ENCODE data around the gene SEC14L5.
A peak's percentile ranks its signal among the peaks of the same experiment; 100 is the strongest.
"Not testable (repeated sequence)": the region's sequence is repeated elsewhere in the genome, so short reads cannot be mapped to it uniquely, and the experiment has no call there.

Gene SEC14L5

DNA sequence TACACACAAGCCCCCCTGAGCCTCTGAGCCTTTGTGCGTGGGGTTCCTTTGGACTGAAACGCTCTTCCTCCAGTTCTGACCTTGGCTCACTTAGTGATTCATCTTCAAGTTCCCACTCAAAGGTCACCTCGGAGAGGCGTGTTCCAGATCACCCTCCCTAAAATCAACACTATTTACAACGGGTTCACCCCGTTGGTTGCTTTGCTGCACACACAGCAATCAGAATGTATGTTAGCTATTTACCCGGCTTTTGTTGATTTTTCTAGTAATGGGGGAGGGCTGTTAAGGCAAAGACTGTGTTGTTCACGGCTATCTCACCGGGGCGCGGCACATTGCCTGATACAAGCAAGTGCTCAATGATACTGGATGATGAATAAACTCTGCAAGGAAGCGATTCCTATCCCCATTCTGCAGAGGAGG is 74.6 kb downstream of the SEC14L5 start:
- no peak for TF ChIP-seq ZNF274 (IDR thresholded peaks at IDR 0.05; ENCODE audit: low read depth, low read length)

DNA sequence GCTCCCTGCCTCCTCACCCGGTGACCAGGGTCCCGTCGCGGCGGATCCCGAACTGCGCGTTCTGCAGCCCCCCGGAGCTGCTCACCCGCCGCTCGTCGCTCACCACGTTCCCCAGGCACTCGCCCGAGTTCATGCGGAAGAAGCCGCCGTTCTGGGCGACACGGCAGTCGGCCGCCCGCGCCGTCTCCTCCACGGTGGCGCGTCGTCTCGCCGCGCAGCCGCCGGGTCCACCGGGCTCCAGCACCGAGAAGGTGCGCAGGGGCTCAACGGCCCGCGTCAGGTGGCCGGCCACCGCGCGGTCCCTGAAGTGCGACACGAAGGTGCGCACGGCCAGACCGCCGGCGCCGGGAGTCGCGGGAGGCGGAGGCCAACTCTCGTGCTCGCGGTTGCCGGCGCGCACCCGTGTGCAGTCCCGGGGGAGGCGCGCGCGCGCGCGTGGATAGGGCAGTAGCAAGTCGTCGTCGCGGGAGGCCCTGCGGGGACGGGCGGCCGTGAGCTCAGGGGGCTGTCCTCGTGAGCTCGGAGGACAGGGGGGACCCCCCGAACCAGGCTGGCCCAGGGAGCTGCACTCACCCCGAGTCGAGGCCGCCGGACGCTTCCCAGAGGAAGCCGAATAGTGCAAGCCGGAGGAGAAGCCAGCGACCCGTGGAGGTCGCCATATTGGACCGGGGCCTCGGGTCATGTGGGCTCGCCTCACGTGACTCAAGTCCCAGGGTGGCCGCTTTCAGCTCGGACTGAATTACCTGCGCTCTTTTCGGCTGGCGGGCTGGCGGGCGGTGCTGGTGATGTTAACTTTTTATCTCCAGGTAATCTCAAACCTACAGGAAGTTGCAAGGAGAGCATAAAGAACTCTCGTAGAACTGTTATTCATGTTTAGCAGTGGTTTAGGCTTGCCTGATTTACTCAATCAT is 75.4 kb downstream of the SEC14L5 start, which contains the start of gene NAGPA:
Gene NAGPA, minus strand, starts transcription at position 680 of the 911 bp plus-strand sequence. Its CDS starts 21 bp downstream, at position 659.
- no peak for TF ChIP-seq ZNF274 (IDR thresholded peaks at IDR 0.05; ENCODE audit: low read depth, low read length)
- H3K4me3 ChIP-seq (ENCODE audit: low read length), result peak within 1 kb of the TSS; percentile 90

More for the DNA sequence above, 74.6 kb downstream of the SEC14L5 start:
- H3K4me3 ChIP-seq (ENCODE audit: low read length), result peak overlapping the region; percentile 90; the same call in 1 of the 2 replicates

DNA sequence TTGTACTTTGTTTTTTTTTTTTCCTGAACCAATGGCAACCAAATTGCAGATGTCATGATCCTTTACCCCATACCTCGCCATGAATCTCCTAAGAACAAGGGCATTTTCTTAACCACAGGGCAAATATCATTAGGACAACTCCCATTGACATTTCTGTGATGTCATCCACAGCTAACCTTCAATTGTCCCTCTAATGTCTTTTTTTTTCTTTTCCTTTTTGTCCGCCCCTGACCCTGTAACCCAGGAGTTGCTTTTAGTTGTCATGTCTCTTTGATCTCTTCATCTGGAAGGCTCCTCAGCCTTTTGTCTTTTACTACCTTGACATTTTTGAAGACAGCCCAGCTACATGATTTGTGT is 76.0 kb downstream of the SEC14L5 start:
- H3K4me3 ChIP-seq (ENCODE audit: low read length), result peak overlapping the region; percentile 90
- no peak for TF ChIP-seq ZNF274 (IDR thresholded peaks at IDR 0.05; ENCODE audit: low read depth, low read length)

DNA sequence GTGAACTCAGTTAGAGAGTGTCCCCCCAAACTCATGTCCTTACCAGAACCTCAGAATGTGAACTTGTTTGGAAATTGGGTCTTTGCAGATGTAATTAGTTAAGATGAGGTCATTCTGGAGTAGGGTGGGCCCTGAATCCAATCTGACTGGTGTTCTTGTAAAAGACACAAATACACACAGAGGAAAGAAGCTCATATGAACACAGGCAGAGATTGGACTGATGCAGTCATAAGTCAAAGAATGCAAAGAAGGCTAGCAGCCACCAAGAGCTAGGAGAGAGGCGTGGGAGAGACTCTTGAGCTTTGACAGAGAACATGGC is 77.7 kb downstream of the SEC14L5 start:
- TF ChIP-seq ZNF274 (IDR thresholded peaks at IDR 0.05; ENCODE audit: low read depth, low read length), result no peak

DNA sequence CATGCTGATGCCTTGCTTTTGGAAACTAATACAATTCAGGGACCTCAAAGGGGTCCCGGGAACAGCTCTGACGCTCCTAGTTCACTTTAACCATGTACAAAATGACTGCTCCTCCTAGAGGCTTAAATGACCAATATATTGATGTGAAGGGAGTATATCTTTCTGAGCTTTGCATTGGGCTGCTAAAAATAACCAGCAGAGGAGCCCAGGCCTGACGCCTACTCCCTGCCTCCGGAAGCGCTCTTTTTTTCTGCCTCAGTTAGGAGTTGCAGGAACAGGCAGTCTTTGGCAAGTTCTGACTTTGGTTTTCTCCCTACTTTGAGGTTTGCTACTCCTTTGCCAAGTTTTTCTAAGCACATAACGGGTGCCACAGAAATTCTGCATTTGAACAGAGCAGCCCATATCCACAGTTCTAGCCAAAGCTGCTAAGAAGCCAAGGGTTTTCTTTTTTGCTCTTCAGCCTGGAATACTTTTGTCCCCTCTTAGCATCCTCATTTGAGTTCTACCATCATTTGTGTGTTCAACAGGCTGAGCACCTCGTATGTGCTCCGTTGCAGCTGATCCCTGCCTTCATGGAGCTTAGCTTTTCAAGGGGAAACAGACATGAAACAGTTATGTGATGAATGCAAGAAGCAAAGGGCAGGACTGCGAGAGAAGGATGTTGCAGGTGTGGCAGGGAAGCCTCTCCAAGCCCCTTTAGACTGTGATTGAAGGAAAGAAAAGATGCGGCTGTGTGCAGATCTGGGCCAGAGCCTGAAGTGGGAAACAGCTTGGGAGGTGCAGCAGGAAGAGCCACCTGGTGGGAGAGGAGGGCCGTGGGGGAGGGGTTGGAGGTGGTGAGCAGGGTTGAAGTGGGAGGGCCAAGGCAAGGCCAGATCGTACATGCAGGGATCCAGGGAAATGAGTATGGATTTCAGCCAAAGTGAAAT is 78.4 kb downstream of the SEC14L5 start:
- no peak for TF ChIP-seq ZNF274 (IDR thresholded peaks at IDR 0.05; ENCODE audit: low read depth, low read length)

More for the DNA sequence above, 77.7 kb downstream of the SEC14L5 start:
- no peak overlapping the region for H3K4me3 ChIP-seq (ENCODE audit: low read length)

DNA sequence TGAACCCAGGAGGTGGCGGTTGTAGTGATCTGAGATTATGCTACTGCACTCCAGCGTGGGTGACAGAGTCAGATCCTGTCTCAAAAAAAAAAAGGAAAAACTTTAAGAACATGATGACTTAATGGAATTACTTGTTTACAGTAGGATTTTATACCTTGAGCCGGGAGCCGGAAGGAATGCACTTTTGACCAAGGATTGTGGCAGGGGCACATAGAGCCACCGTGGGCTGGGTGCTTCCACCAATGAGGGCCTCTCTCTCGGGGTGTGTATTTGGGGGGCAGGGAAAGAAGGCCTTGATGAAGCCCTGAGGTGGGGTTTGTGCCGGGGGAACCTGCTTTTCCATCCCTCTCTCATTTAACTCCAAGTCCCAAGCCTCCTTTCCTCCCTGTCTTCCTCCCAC is 82.3 kb downstream of the SEC14L5 start:
- no peak for TF ChIP-seq ZNF274 (IDR thresholded peaks at IDR 0.05; ENCODE audit: low read depth, low read length)
- no peak overlapping the region for H3K4me3 ChIP-seq (ENCODE audit: low read length)

More for the DNA sequence above, 78.4 kb downstream of the SEC14L5 start:
- no peak overlapping the region for H3K4me3 ChIP-seq (ENCODE audit: low read length)

DNA sequence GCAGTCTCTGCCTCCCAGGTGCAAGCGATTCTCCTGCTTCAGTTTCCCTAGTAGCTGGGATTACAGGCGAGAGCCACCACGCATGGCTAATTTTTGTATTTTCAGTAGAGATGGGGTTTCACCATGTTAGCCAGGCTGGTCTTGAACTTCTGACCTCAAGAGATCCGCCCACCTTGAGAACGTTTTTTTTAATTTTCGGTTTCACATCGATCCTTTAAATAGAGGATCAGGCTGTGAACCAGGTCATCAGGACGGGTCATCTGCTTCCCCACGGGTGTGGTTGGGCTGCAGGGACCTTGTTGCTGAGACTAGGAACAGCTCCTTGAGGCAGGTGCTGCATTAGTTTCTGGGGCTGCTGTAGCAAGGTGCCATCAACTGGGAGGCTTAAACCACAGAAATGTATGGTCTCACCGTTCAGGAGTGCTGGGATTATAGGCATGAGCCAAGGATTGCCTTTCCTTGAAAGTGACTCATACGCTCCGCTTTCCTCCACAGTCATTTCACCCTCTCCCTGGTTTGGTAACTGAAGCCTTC is 83.5 kb downstream of the SEC14L5 start:
- no peak for TF ChIP-seq ZNF274 (IDR thresholded peaks at IDR 0.05; ENCODE audit: low read depth, low read length)
- H3K4me3 ChIP-seq (ENCODE audit: low read length), result no peak overlapping the region

DNA sequence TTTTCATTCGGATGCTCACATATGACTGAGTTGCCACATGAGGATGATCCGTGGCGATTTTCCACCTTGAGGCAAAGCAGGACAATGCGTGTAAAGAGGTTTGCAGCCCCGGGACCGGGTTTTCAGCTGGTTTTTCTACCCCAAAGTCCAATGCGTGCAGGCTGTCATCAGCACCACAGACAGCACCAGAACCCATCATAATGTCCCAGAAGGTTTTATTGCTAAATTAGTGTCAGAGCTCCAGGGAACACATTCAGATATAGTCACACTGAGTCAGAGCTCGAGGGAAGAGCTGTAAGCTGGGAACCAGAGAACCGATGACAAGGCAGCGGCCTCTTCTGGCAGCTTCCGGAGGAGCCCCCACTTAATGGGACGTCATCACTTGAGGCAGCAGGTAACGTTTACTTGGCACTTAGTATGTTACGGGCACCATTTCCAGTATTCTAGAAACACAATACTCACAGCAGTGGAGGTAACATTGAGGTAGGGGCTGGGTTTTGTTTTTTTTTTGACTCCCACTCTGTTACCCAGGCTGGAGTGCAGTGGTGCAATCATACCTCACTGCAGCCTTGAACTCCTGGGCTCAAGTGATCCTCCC is 84.5 kb downstream of the SEC14L5 start:
- H3K4me3 ChIP-seq (ENCODE audit: low read length), result no peak overlapping the region
- no peak for TF ChIP-seq ZNF274 (IDR thresholded peaks at IDR 0.05; ENCODE audit: low read depth, low read length)

DNA sequence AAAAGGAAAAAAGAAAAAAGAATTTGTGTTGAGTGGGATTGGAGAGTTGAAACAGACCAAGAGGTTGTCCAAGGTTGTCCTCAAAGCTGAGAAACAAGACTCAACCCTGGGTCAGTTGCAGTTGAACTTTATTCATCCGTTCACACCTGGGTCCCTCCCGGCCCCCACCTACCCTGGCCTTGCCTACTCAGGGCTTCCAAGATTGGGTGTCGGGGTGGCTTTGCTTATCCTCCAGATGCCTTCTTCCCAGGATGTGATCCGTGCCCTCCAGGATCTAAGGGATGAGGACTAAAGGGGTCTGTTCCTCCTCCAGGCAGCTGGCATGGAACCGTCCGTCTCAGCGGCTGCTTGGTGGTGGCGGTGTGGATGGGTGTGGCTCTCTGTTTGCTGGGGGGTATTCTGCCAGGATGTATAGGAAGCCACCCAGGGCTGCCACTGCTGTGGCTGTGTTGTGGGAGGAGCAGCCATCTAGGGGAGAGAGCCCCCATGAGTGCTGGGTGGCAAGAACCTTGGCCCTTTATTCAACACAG is 85.9 kb downstream of the SEC14L5 start:
- TF ChIP-seq ZNF274 (IDR thresholded peaks at IDR 0.05; ENCODE audit: low read depth, low read length), result no peak
- no peak overlapping the region for H3K4me3 ChIP-seq (ENCODE audit: low read length)

DNA sequence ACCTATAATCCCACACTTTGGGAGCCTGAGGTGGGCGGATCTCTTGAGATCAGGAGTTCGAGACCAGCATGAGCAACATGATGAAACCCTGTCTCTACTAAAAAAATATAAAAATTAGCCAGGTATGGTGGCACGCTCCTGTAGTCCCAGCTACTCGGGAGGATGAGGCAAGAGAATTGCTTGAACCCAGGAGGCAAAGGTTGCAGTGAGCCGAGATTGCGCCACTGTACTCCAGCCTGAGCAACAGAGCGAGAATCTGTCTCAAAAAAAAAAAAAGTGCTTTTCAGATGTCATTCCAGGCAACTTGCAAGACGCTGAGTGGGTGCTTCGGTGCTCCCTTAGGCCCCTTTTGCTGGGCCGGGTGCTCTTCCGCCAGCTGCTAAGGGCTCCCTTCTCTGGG is 86.5 kb downstream of the SEC14L5 start:
- H3K4me3 ChIP-seq (ENCODE audit: low read length), result not testable (repeated sequence)

DNA sequence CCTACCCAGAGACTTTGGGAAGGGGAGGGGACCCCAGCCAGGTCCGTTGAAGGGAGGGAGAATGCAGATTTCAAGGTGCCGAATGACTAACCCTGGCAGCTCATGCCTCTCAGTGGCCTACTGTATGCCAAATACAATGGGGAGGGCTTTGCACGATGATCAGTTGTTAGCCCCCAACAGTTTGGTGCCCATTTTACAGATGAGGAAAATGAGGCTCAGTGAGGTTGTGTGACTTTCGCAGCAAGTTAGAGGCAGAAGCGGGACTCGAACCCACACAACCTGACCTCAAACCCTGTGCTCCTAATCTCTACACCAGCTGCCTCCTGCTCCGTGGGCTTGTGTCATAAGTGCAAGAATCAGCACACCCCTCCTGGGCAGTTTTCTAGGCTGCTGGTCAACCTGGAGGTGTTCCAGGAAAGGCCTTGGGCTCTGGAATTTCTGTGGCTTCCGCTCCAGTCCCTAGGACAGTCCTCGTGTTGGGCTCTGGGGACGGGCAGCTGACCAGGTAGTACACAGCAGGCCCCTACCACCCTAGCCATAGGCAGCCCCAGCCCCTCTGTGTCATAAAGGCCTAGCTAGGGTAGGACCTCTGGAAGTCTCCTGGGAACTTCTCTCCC is 87.5 kb downstream of the SEC14L5 start:
- no peak overlapping the region for H3K4me3 ChIP-seq (ENCODE audit: low read length)
- no peak for TF ChIP-seq ZNF274 (IDR thresholded peaks at IDR 0.05; ENCODE audit: low read depth, low read length)

DNA sequence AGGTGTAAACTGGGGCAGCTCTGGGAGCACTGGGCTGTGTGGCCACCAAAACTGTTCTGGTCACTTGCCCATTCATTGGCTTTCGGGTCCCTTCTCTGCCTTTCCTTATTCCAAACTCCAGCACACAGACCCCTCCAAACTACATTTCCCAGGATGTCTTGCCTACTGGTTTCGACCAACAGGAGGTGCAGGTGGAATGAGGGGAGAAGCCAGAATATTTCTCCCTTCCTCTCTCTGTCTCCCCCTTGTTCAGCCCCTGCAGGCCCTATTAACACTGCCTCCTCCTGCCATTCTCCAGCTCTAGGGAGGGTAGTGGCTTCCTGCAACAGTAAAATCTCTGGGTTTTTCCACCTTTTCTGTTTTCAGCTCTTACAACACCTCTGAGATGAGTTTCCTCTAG is 88.8 kb downstream of the SEC14L5 start:
- no peak for TF ChIP-seq ZNF274 (IDR thresholded peaks at IDR 0.05; ENCODE audit: low read depth, low read length)
- no peak overlapping the region for H3K4me3 ChIP-seq (ENCODE audit: low read length)

Data from GM08714 (cell line).